GM10248 (cell line): ENCODE measurements around the gene GPR37.

Experiments
- CTCF ChIA-PET: fragments of 300-600 bp; sonication (Branson Sonifier 250); formaldehyde crosslinking; extraction: SDS; loops from one replicate; lab custom pipeline; 2021; ENCODE audit warnings: antibody characterized with exemption; lab: Yijun Ruan, JAX
- POLR2A ChIA-PET: fragments of 350-650 bp; sonication (Branson Sonifier 250); formaldehyde crosslinking; extraction: SDS; loops from one replicate; lab custom pipeline; 2020; ENCODE audit warnings: antibody characterized with exemption; lab: Yijun Ruan, JAX
- DNase-seq: peaks from one replicate; pipeline ENCODE4 v3.0.0; 2012; ENCODE audit errors: extremely low spot score
- TF ChIP-seq, protein P1 (sequence below): IDR thresholded peaks from 2 replicates; pipeline ENCODE4 v1.5.1; 2012; ENCODE audit warnings: mild to moderate bottlenecking, low read depth; ENCODE audit errors: extremely low read depth, missing control alignments, control extremely low read depth

Gene GPR37

DNA sequence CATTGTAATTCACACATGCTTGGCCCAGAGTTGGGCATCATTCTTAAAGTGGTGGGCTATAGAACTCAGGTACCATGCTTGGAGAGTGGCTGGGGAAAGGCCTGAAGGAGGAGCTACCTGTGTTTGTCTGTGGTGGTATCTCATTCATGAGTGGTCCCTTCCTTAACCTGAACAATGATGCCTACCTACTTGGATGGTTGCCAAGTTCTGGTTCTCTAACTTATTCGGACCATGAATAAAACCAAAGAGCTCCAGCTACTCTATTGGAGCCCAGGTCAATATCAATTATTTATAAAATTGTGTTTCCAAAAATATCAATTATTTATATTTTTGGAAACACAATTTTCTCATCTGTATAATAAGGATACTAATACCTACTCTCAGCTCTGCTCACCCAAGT lies 2.9 kb upstream of the GPR37 start:
- no peak for DNase-seq
- POLR2A ChIA-PET: no interaction called here
- TF ChIP-seq, protein P1, sequence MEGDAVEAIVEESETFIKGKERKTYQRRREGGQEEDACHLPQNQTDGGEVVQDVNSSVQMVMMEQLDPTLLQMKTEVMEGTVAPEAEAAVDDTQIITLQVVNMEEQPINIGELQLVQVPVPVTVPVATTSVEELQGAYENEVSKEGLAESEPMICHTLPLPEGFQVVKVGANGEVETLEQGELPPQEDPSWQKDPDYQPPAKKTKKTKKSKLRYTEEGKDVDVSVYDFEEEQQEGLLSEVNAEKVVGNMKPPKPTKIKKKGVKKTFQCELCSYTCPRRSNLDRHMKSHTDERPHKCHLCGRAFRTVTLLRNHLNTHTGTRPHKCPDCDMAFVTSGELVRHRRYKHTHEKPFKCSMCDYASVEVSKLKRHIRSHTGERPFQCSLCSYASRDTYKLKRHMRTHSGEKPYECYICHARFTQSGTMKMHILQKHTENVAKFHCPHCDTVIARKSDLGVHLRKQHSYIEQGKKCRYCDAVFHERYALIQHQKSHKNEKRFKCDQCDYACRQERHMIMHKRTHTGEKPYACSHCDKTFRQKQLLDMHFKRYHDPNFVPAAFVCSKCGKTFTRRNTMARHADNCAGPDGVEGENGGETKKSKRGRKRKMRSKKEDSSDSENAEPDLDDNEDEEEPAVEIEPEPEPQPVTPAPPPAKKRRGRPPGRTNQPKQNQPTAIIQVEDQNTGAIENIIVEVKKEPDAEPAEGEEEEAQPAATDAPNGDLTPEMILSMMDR: no peak
- CTCF ChIA-PET: interaction anchor here (0.8 to 1.6 kb wide), 7 partner anchors 8 to 667 kb away, joined by 3 to 6 read pairs (median 3); no protein-coding TSS in a partner anchor

DNA sequence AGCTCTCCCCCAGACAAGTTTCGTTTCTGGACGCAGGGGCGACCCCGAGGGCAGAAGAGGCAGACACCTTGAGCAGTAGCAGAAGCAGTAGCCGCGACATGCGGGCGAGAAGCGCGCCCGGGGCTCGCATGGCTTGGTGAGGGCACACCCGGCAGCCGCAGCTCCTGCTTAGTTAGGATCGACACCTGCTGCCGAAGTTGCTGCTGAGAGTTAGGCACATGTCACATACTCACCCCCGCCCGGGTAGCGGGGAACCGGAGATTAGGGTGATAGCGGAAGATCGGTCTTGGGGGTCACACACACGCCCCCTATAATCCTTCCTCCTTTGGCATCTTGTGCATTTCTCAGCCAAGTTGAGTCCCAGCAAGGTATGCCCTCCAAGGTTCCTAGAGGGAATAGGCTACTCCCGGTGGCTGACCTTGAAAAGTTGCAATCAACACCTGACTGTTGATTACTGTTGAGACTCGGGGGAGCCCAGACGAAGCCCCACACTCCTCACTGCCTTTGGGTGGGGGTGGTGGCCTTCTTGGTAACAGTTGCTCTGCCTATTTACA lies 668 bp downstream of the GPR37 start:
- ChIA-PET POLR2A (no interaction called here), CTCF (interaction anchor here (1.2 to 1.3 kb wide), 2 partner anchors 21 kb away, joined by 3 read pairs; no protein-coding TSS in a partner anchor)
- DNase-seq: peak; percentile 51
- TF ChIP-seq, protein P1: no peak

DNA sequence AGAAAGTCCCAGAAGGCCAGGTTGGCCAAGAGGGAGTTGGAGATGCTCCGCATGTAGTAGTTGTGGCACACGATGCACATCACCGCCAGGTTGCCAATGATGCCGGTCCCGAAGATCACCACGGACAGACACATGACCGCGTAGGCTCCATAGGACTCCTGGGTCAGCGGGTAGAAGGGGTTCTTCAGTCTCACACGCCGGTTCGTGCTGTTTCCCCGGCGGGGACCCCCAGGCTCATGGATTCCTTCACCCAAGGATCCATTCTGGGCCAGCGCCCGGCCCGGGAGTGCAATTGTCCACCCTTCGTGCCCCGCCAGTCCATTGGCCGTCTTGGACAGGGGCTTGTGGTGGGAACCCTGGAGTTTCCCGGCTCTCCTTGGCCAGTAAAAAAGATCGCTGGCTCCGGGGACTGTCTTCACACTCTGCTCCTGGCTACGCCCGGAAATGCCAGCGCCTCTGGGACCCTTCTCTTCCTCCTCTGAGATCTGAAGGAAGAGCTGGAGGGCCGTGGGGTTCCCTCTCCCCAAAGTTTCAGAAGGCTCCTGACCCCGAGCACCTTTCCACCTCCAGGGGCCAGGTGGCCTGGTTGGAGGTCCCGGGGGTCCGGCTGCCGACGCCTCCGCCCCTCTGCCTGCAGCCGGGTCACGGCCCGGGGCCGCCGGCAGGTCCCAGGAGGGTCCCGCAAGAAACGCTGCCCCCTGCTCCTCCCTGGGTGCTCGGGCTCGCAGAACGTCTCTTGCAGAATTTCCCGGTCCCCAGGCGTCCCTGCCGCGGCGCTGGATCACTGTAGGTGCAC lies 1.3 kb downstream of the GPR37 start:
- ChIA-PET CTCF (interaction anchor here (1.2 kb wide), 1 partner anchor 20 kb away, joined by 3 read pairs; no protein-coding TSS in a partner anchor), POLR2A (no interaction called here)
- TF ChIP-seq, protein P1: no peak
- DNase-seq: peak; percentile 6

DNA sequence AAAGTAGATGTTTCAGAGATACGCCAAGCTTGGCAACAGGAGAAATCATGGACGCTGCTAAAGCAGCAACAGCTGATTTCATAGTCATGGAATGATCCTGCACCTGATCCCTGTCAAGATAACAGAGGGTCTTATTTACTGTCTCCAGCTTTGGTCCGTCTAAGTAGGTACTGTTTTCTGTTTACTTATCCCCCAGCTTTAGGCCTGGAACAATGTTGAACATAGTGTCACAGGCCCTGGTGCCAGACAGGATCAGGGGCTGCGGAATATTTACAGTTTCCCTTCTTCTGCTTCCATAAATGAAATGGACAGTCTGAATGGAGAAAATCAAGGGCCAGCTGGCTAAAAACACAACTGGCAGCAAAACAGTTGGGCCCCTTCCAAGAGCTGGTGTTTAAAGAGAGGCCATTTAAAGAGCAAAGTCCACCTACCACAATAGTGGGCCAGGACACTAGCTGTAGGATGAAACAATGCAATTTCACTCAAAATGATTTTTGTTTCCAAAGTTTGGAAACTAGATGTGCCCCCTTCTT lies 2.9 kb downstream of the GPR37 start:
- ChIA-PET POLR2A (no interaction called here), CTCF (interaction anchor here (1.3 to 2.4 kb wide), 3 partner anchors 12 to 22 kb away, joined by 3 to 7 read pairs (median 4); no protein-coding TSS in a partner anchor)
- no peak for DNase-seq
- TF ChIP-seq, protein P1: no peak

DNA sequence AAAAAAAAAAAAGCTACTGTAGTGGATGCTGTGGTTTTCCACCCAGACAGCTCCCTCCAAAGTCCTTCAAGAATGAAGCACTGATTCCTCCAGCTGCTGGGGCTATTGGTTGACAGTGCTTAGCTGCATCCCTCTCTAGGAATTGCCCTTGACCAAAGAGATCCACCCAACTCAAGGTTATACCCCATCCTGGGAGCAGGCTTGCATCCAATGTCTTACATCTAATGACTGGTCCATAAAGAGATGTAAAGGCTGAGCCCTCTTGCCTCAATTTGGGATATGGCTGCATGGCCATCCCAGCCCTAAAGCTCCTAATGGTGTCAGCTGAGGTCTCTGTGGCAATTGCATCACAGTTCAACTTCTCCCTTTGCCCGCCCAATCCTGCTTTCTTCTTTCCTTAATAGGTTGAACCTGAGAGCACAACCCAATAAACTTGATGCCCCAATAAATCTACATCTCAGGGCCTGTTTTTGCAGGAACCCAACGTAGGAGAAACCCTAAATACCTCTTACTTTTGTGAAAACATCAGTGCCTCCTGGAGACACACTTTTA lies 4.4 kb downstream of the GPR37 start:
- DNase-seq: no peak
- POLR2A ChIA-PET: no interaction called here
- TF ChIP-seq, protein P1: no peak
- CTCF ChIA-PET: interaction anchor here (1.2 to 2.4 kb wide), 4 partner anchors 12 to 24 kb away, joined by 3 to 7 read pairs (median 4); no protein-coding TSS in a partner anchor

DNA sequence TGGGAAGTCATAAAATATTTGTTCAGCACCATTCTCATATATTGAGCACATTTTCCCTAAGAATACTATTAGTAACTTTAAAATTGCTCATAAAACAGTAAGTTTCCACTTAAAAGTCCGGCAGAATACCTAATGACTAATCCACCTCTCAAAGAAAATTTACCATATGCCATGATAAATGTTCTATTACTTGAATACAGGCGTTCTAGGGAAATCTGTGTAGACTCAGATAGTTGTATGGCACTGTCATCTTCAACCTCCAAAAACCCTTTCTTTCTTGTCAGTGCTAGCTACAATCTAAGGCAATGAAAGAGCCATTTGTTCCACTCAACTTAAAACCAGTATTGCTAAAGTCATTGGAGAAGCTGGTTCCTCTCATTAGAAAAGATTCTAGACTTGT lies 7.3 kb downstream of the GPR37 start:
- no peak for DNase-seq
- TF ChIP-seq, protein P1: no peak
- CTCF ChIA-PET: interaction anchor here (1.6 kb wide), 1 partner anchor 13 kb away, joined by 3 read pairs; no protein-coding TSS in a partner anchor
- POLR2A ChIA-PET: no interaction called here
